Thoracic aorta endothelial cell (primary cell): ENCODE results near the gene CFAP58. TPM values are rescaled to one million over a fixed set of nuclear protein-coding genes. Genes with fewer than 3 reads are reported as not detected.

Source experiments
- total RNA-seq: library from RNA; depleted of rRNA; stranded (reverse); fragments of >200 nt; gene quantifications from 2 replicates; pipeline ENCODE4 v1.2.3, GENCODE V29; 2012

The CFAP58 gene, protein sequence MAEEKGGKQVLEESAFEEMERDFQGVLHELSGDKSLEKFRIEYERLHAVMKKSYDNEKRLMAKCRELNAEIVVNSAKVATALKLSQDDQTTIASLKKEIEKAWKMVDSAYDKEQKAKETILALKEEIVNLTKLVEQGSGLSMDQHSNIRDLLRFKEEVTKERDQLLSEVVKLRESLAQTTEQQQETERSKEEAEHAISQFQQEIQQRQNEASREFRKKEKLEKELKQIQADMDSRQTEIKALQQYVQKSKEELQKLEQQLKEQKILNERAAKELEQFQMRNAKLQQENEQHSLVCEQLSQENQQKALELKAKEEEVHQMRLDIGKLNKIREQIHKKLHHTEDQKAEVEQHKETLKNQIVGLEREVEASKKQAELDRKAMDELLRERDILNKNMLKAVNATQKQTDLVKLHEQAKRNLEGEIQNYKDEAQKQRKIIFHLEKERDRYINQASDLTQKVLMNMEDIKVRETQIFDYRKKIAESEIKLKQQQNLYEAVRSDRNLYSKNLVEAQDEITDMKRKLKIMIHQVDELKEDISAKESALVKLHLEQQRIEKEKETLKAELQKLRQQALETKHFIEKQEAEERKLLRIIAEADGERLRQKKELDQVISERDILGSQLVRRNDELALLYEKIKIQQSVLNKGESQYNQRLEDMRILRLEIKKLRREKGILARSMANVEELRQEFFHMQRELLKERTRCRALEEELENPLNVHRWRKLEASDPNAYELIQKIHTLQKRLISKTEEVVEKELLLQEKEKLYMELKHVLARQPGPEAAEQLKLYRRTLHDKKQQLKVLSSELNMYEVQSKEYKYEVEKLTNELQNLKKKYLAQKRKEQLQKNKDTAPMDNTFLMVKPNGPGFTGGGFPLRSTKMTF
- total RNA-seq: 0.40 and 0.65 TPM in 2 replicates

DNA sequence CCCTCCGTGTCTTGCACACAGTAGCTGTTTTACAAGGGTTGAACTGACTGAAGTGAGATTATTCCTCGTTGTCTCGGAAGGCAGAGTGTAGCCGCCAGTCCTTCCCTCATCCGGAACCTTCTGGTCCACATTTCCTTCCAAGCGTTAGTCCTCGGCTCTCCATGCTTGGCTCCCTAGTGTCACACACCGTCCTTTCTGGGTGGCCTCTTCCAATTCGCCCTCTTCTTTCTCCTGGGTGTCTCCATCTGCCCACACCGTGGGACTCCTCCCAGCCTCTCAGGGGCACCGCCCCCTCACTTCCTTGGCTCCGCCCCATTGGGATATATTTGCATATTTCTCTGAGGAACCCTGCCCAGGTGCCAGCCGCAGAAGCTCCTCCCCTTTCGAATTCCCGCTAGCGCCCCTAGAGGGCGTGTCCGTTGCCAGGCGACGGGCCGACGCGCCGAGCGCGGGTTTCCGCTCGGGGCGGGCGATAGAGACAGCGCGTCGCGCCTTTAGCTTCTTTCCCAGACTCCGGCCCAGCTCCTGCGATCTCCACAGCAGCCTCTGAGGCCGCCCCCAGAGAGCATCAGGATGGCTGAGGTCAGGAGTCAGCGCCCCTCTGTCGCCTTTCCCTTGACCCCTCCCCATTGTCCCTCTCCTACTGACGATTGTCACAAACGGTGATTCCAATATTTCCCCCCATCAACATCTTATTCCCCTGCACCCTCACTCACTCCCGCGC is at the start of gene CFAP58:
Gene CFAP58, plus strand, starts transcription at position 509 of the 724 bp plus-strand sequence. Its CDS starts 65 bp downstream, at position 574.

DNA sequence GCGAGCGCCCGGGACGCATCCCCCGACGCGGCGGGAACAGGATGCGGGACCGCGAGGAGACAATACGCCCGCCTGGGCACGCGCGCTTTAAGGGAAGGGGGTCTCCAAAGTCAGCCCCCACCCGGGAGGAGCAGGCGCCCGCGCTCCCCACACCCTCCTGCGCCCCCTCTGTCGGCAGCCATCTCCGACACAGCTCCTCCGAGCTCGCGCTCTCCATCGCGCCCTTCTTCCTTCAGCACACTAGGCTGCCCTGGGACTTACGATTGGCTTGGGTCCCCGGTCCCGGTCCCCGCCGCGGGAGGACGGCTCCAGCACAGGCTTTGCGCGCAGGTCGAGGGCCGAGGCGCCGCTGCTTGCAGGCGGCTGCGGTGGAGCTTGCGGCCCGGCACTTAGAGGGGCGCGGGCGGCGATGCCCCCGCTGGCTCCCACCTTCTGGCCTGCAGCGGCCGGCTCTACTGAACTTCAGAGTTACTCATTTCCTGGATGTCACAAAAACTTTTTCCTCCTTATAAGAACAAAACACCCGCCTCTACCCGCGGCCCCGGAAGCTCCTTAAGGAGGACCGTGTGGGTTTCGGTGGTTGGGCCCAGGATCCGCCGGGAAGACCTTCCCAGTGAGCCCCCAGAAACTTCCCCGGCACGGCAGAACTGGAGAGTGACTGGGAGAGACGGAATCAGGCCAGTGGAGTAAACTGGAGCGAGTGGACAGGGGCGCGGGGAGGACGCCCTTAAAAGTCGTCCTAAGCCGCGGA is 15.5 kb upstream of the CFAP58 start, which contains the start of gene ITPRIP:
Gene ITPRIP, minus strand, starts transcription at position 481 of the 751 bp plus-strand sequence. CDS start 22,414 bp downstream, outside the sequence.

Other genes starting within 250 kb of the CFAP58 start
- gene SFR1, start 231.7 kb upstream of the CFAP58 start, total RNA-seq: 18.0 and 19.5 TPM in 2 replicates
- gene CFAP43, start 121.5 kb upstream of the CFAP58 start, total RNA-seq: 0.13 and 0.22 TPM in 2 replicates
- 262 and 291 TPM in 2 replicates for gene GSTO1, start 98.9 kb upstream of the CFAP58 start, total RNA-seq
- gene GSTO2, start 84.6 kb upstream of the CFAP58 start, total RNA-seq: 0.53 and 0.65 TPM in 2 replicates
- gene ITPRIP, start 15.4 kb upstream of the CFAP58 start, total RNA-seq: 23.5 and 24.9 TPM in 2 replicates